Measurements from ENCODE around the gene ADAMTS17.

- TF ChIP-seq CTCF (IDR thresholded peaks at IDR 0.05 in 4 of 5, conservative IDR thresholded peaks at IDR 0.05 in 1 of 5): no peak
- TF ChIP-seq POLR2A (IDR thresholded peaks at IDR 0.05): no peak
Observed at GRCh38 chr15:99987701-99988100, 354.1 kb downstream of the ADAMTS17 start.
